Thyroid gland (tissue), 4 donors: ENCODE measurements around the gene CFAP53. TPM values are rescaled to one million over a fixed set of nuclear protein-coding genes. Genes with fewer than 3 reads are reported as not detected.

Experiments
- DNase-seq, 2 donors: peaks; one replicate each; pipeline ENCODE4 v3.0.0-alpha.2; 2019
- H3K27ac ChIP-seq, 3 donors: fragments of 200-600 bp; sonication (generic); 1 replicate in 2 of 3; 2 replicates in 1 of 3; pipeline ENCODE4 v1.5.1; 2016 to 2019; ENCODE audit warnings: mild to moderate bottlenecking in 1 of 3, moderate library complexity in 1 of 3
- H3K27me3 ChIP-seq: fragments of 200-600 bp; sonication (generic); one replicate; pipeline ENCODE4 v1.5.1; 2019
- H3K36me3 ChIP-seq, 2 donors: fragments of 200-600 bp; sonication (generic); one replicate each; pipeline ENCODE4 v1.5.1; 2016 to 2019
- H3K4me1 ChIP-seq, 2 donors: fragments of 200-600 bp; sonication (generic); one replicate each; pipeline ENCODE4 v1.5.1; 2017 to 2019
- H3K4me3 ChIP-seq, 3 donors: fragments of 200-600 bp; sonication (generic); replicated peaks in 1 of 3; 1 replicate in 2 of 3; 2 replicates in 1 of 3; pipeline ENCODE4 v1.5.1; 2016; ENCODE audit warnings: mild to moderate bottlenecking in 1 of 3
- H3K9me3 ChIP-seq: fragments of 200-600 bp; sonication (generic); one replicate; pipeline ENCODE4 v1.5.1; 2017
- CTCF ChIP-seq, 6 experiments: fragments of 200-600 bp in 3 of 6; fragments of 450-650 bp in 3 of 6; sonication (generic) in 3 of 6; IDR thresholded peaks; one replicate each; pipeline ENCODE4 v1.5.1; 2016 to 2019; ENCODE audit warnings: antibody characterized with exemption in 6 of 6, mild to moderate bottlenecking in 2 of 6, inconsistent platforms in 1 of 6, moderate library complexity in 1 of 6
- POLR2A ChIP-seq, 2 donors: fragments of 450-650 bp; IDR thresholded peaks; one replicate each; pipeline ENCODE4 v1.6.1; 2017; ENCODE audit warnings: antibody characterized with exemption in 2 of 2, mild to moderate bottlenecking in 2 of 2, moderate library complexity in 1 of 2
- WGBS, 2 donors: methylation state at CpG; one replicate each; pipeline ENCODE4 v1.1.5; 2017; 5-methylcytosine and 5-hydroxymethylcytosine counted together
- intact Hi-C: fragments of 100-400 bp; cut with DNase I; formaldehyde crosslinking; loops from one replicate; pipeline ENCODE4 v1.15.1; 2023
- total RNA-seq, 4 donors: library from RNA; depleted of rRNA; stranded (reverse); fragments of >200 nt; gene quantifications; one replicate each; pipeline ENCODE4 v1.2.3, GENCODE V29; 2016

The CFAP53 gene
- total RNA-seq, 4 donors from 2014 or later, result 1.2 to 2.7 (median 1.5) TPM; not detected in 1

GRCh38 chr18:50287028-50287440, 20.7 kb upstream of the CFAP53 start:
- 1 to 2% methylated on average over 27 of the region's 27 CpGs for WGBS, 2 donors
- Histone ChIP-seq H3K27ac (peak overlapping the region; percentile 85 to 94 (median 86)), H3K36me3 (peaks cover 10 to 12% of the 10 kb centered on the region in 2 donors), H3K4me3 (peak overlapping the region; percentile 61 to 92 (median 87)), H3K27me3 (no peaks in the 10 kb centered on the region), H3K9me3 (no peaks in the 10 kb centered on the region), H3K4me1 (peaks cover 2 to 3% of the 10 kb centered on the region in 2 donors)
- DNase-seq, result peak; percentile 32 to 38
- TF ChIP-seq POLR2A (IDR thresholded peaks at IDR 0.05) (no peak), CTCF (IDR thresholded peaks at IDR 0.05) (no peak)
- intact Hi-C loops, result loop anchor here (10.0 kb wide), 1 partner anchor 68 kb away; no protein-coding TSS in a partner anchor

GRCh38 chr18:50286391-50287027, 20.2 kb upstream of the CFAP53 start:
- WGBS, 2 donors, result 36 to 40% methylated on average over 23 of the region's 23 CpGs
- no peak for TF ChIP-seq POLR2A (IDR thresholded peaks at IDR 0.05)
- intact Hi-C loops, result loop anchor here (10.0 kb wide), 1 partner anchor 68 kb away; no protein-coding TSS in a partner anchor
- H3K27ac ChIP-seq, result peak overlapping the region in 2 of 3 donors; percentile 85 to 86
- H3K4me3 ChIP-seq, result peak overlapping the region in 2 of 3 donors; percentile 61 to 92
- no peak for DNase-seq
- no peaks in the 10 kb centered on the region for H3K27me3 ChIP-seq
- H3K36me3 ChIP-seq, result peaks cover 10 to 12% of the 10 kb centered on the region in 2 donors
- no peaks in the 10 kb centered on the region for H3K9me3 ChIP-seq
- peaks cover 4 to 6% of the 10 kb centered on the region in 2 donors for H3K4me1 ChIP-seq

- peaks cover 10 to 12% of the 10 kb centered on the region in 2 donors for H3K36me3 ChIP-seq
- intact Hi-C loops, result loop anchor here (10.0 kb wide), 1 partner anchor 69 kb away; no protein-coding TSS in a partner anchor
- H3K4me3 ChIP-seq, result no peak overlapping the region
- H3K9me3 ChIP-seq, result no peaks in the 10 kb centered on the region
- no peak overlapping the region for H3K27ac ChIP-seq
- TF ChIP-seq POLR2A (IDR thresholded peaks at IDR 0.05) (no peak), CTCF (IDR thresholded peaks at IDR 0.05) (no peak)
- DNase-seq, result no peak
- H3K27me3 ChIP-seq, result no peaks in the 10 kb centered on the region
- 94 to 95% methylated on average over 20 to 22 of the region's 24 CpGs for WGBS, 2 donors
- H3K4me1 ChIP-seq, result peaks cover 4 to 6% of the 10 kb centered on the region in 2 donors
Observed at GRCh38 chr18:50285631-50286321, 19.5 kb upstream of the CFAP53 start.

GRCh38 chr18:50285071-50285470, 18.8 kb upstream of the CFAP53 start:
- Histone ChIP-seq H3K27ac (no peak overlapping the region), H3K4me1 (peaks cover 9 to 12% of the 10 kb centered on the region in 2 donors), H3K4me3 (no peak overlapping the region), H3K9me3 (no peaks in the 10 kb centered on the region), H3K27me3 (no peaks in the 10 kb centered on the region), H3K36me3 (peaks cover 10 to 12% of the 10 kb centered on the region in 2 donors)
- DNase-seq, result no peak
- intact Hi-C loops, result loop anchor here (10.0 kb wide), 1 partner anchor 70 kb away; no protein-coding TSS in a partner anchor
- TF ChIP-seq CTCF (IDR thresholded peaks at IDR 0.05) (no peak), POLR2A (IDR thresholded peaks at IDR 0.05) (peak in 1 of 2 donors; percentile 7)
- WGBS, 2 donors, result 97% methylated on average over 6 to 7 of the region's 13 CpGs

- 95 to 98% methylated on average over 15 of the region's 15 CpGs for WGBS, 2 donors
- Histone ChIP-seq H3K36me3 (peaks cover 10 to 12% of the 10 kb centered on the region in 2 donors), H3K9me3 (no peaks in the 10 kb centered on the region), H3K27ac (no peak overlapping the region), H3K27me3 (no peaks in the 10 kb centered on the region), H3K4me3 (no peak overlapping the region), H3K4me1 (peaks cover 16 to 17% of the 10 kb centered on the region in 2 donors)
- intact Hi-C loops, result loop anchor here (10.0 kb wide), 1 partner anchor 70 kb away; no protein-coding TSS in a partner anchor
- TF ChIP-seq POLR2A (IDR thresholded peaks at IDR 0.05) (no peak), CTCF (IDR thresholded peaks at IDR 0.05) (no peak)
- DNase-seq, result no peak
Observed at GRCh38 chr18:50284255-50284885, 18.1 kb upstream of the CFAP53 start.
